GM21619 (cell line): ENCODE measurements around the gene TRPM7.
"Not testable (repeated sequence)": the region's sequence is repeated elsewhere in the genome, so short reads cannot be mapped to it uniquely, and the experiment has no call there.

Experiments used
- ATAC-seq: cut with Tn5 transposase; IDR thresholded peaks from one replicate; pipeline ENCODE4 v1.9.1; 2021; ENCODE audit not compliant: unreplicated experiment

Gene TRPM7

DNA sequence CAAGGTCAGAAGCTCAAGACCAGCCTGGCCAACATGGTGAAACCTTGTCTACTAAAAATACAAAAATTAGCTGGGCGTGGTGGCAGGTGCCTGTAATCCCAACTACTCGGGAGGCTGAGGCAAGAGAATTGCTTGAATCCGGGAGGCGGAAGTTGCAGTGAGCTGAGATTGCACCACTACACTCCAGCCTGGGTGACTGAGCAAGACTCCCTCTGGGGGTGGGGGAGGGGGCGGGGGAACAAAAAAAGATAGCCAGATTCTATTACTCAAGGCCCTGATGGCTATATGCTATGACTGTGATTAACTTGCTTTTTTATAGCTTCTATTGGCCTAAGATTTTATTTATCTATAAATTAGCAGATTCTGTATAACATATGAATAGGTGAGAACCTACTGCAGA is 112.8 kb downstream of the TRPM7 start:
- ATAC-seq = not testable (repeated sequence)

DNA sequence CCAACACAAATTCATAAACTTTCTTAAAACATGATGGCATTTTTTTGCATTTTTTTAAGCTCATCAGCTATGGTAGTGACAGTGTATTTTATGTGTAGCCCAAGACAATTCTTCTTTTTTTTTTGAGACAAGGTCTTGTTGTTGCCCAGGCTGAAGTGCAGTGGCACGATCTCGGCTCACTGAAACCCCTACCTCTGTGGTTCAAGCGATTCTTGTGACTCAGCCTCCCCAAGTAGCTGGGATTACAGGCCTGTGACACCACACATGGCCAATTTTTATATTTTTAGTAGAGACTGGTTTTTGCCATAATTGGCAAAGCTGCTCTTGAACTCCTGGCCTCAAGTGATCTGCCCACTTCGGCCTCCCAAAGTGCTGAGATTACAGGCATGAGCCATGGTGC is 122.8 kb downstream of the TRPM7 start:
- no peak for ATAC-seq

DNA sequence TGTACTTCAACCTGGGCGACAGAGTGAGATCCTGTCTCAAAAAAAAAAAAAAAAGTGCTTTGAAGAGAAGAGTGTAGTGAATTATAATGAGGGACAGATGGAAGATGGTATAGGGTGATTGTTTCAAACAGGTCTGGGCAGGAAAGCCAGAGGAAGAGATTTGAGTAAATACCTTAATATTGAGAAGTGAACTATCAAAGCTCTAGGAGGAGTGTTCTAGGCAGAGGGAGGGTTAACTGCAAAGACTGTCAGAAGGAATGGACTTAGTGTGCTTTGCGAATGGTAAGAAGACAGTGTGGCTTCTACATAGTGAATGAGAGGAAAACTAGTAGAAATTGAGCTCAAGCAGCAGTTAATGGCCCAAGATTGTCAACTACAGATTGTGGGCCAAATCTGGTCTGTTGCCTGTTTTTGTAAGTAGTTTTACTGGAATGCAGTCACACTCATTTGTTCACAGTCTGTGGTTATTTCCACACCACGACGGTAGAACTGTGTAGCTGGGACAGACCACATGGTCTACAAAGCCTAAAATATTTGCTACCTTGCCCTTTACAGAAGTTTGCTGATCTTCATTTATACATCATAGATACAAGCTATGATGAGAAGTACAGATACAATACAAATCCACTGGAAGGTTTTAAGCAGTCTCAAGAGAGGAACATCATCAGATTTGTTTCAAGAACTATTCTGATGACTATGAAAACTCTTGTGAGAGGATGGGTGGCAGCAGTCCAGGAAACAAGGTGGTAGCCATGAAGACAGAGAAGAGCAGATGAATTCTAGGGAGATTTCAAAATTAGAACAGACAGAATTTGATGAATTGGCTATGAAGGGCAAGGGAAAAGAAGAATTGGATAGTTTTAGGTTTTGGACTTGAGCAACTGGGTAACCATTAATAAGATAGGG is 123.6 kb downstream of the TRPM7 start:
- no peak for ATAC-seq

DNA sequence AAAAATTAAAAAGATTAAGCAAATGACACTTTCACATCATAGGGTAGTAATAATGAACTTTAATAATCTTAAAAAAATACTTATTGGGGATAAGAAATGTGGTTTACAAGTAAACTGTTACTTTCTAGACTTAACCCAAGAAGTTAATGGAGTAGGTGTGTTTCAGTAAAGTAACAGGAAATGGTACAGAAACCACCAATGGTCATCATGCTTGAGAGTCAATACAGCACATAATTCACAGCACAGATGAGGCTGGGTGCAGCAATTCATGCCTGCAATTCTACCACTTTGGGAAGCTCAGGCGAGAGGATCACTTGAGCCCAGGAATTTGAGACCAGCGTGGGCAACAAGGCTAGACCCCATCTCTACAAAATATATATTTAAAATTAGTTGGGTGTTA is 128.6 kb downstream of the TRPM7 start:
- ATAC-seq = no peak

DNA sequence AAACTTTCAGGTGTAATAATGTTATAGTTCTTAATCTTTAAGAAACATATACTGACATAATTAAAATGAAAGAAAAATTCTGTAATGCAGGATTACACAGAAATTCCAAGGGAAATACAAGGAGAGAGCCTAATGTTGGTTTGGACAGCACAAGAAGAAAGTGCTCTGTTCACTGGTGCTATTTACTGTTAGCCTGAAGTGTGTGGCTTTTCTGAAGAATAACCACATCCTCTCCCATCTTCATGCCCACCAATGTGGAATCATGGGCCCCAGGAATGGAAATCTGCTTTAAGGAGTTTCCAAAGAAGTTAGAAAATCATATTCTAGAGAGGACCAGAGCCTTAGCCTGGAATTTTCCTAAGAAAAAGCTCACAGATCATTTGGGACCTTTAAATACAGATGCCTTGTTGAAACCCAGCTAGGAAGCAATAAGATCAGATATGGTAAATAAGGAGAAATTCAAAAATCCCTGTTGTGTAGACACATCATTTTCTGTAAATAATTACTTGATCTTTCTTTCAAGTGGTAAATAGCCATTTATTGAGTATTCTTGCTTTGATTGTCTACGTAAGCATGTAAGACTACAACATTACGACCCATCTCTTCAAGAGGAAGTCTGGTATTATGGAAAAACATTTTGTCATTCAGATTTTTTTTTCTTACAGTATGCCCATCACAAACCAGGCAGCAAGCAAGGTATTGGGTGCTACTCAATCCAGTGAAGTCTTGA is 129.8 kb downstream of the TRPM7 start:
- ATAC-seq = no peak

GRCh38 chr15:50552238-50552637 is 134.4 kb downstream of the TRPM7 start:
- ATAC-seq = no peak

DNA sequence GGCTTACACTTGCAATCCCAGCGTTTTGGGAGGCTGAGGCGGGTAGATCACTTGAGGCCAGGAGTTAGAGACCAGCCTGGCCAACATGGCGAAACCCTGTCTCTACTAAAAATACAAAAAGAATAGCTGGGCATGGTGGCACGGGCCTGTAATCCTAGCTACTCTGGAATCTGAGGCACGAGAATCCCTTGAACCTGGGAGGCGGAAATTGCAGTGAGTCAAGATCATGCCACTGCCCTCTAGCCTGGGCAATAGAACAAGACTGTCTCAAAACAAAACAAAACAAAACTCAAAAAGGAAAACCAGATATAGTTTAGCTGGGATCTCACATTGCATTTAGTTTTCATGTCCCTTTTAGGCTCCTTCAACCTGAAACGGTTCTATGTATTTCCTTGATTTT is 137.3 kb downstream of the TRPM7 start:
- no peak for ATAC-seq

DNA sequence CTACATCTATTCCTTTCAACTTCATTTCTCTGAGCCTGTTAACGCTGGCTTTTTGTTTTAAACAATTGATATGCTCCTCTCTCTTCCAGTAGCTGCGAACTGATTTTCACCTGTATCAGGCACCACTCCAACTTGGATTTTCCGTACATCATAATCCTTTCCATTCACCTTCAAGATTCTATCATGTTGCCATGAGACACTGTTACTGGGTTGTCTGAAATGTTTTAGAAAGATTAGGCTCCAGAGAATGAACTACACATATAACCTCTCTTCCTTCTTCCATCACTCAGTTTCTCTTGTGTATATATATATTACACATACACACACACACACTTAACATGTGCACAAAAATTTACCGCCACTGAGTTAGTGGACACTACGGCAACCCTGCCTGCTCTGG is 140.0 kb downstream of the TRPM7 start, which contains the start of gene USP50:
Gene USP50, minus strand, starts transcription at position 101 of the 400 bp plus-strand sequence. CDS start 141 bp downstream, outside the sequence.
- ATAC-seq = no peak

GRCh38 chr15:50544368-50544767 is 142.2 kb downstream of the TRPM7 start:
- no peak for ATAC-seq

DNA sequence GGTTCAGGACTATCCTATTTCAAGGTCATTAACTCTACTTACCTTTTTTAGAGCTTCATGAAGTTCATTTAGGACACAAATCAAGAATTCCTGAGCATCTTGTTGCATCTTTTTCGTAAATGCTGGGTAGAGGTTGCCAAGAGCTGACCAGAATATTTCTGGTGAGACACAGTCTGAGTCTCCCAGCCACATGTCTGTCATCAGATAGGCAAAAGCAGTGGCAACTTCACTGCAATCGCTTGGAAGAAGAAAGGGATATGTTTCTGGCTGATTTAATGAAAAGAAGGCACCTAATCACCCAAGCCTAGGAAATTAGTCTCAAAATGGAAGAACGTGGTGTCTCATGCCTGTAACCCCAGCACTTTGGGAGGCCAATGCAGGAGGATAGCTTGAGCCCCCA is 143.0 kb downstream of the TRPM7 start:
- ATAC-seq = no peak

DNA sequence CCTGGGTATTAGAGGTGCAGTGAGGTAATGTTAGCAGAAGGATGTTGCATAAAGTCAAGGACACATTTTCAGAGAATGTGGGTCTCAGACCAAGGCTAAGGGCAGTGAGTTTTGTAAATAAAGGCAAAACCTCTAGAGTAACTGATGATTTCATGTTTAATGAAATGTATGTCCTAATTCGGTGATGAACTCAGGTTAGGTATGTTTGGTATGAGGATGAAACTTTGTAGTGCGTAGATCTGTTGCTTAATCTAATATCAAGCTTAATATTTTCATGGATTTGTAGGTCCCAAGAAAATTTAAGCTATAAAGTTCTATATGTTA is 143.7 kb downstream of the TRPM7 start:
- ATAC-seq = no peak

DNA sequence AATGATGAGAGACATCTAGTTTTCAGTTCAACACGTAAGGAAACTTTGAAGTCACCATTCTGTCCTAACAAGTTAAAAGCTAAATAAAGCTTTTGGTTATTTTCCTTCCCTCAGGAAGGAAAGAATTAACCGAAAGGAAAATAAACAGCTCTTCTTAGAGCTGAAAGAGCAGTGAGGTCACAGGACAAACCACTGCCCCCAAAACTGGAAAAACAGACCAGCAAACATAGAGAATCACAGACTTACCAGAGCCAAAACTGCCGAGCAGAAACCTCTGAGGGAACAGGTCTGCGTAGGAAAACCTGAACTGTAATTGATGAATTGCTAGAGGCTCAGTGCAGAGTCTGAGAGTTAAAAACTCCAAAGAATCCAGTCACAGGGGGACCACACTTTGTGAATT is 154.8 kb downstream of the TRPM7 start:
- ATAC-seq = no peak

GRCh38 chr15:50531163-50531562 is 155.4 kb downstream of the TRPM7 start:
- no peak for ATAC-seq

GRCh38 chr15:50523851-50524251 is 162.7 kb downstream of the TRPM7 start:
- no peak for ATAC-seq

- no peak for ATAC-seq
These were observed 166.7 kb downstream of the TRPM7 start for GRCh38 chr15:50519740-50520425.

- no peak for ATAC-seq
These were observed 173.6 kb downstream of the TRPM7 start for GRCh38 chr15:50513001-50513400.
